HEK293 (cell line): ENCODE measurements around the gene RASSF3.
"Not testable (repeated sequence)": the region's sequence is repeated elsewhere in the genome, so short reads cannot be mapped to it uniquely, and the experiment has no call there.

Source experiments
- CTCF ChIA-PET: fragments of 350-600 bp; formaldehyde crosslinking; extraction: SDS; loops from one replicate; lab custom pipeline; 2021; ENCODE audit warnings: antibody characterized with exemption; lab: Yijun Ruan, JAX
- POLR2A ChIA-PET: fragments of 300-600 bp; formaldehyde crosslinking; extraction: SDS; loops from one replicate; lab custom pipeline; 2020; ENCODE audit warnings: antibody characterized with exemption, inconsistent platforms; lab: Yijun Ruan, JAX
- H3K27ac ChIP-seq: fragments of 200-500 bp; sonication (Bioruptor generic); 2 replicates; pipeline ENCODE4 v1.5.1; 2014; ENCODE audit warnings: low read depth, low read length, control low read depth, inconsistent platforms; ENCODE audit errors: extremely low read depth
- H3K36me3 ChIP-seq, 2 experiments: fragments of 200-500 bp in 1 of 2; sonication (Bioruptor generic) in 1 of 2; 1 replicate in 1 of 2; 2 replicates in 1 of 2; pipeline ENCODE4 v1.5.1; 2014 to 2017; ENCODE audit warnings: inconsistent platforms in 2 of 2, low read length in 2 of 2; ENCODE audit not compliant: control insufficient read depth in 2 of 2, insufficient read depth in 1 of 2
- H3K4me1 ChIP-seq: fragments of 200-500 bp; sonication (Bioruptor generic); 2 replicates; pipeline ENCODE4 v1.5.1; 2014; ENCODE audit warnings: mild to moderate bottlenecking, low read length, inconsistent platforms; ENCODE audit not compliant: control insufficient read depth, insufficient read depth
- H3K4me3 ChIP-seq: 2 replicates; pipeline ENCODE4 v1.5.1; 2011; ENCODE audit warnings: low read depth, mild to moderate bottlenecking, control low read depth, low read length, moderate library complexity
- H3K9me3 ChIP-seq: fragments of 200-500 bp; sonication (Bioruptor generic); 2 replicates; pipeline ENCODE4 v1.5.1; 2014; ENCODE audit warnings: low read depth, low read length, inconsistent platforms; ENCODE audit not compliant: control insufficient read depth, insufficient read depth
- INSM2 ChIP-seq: fragments of 450-650 bp; formaldehyde crosslinking; IDR thresholded peaks from 2 replicates; pipeline ENCODE4 v1.5.1; 2016; ENCODE audit warnings: missing biosample characterization, missing genetic modification characterization
- SP2 ChIP-seq: fragments of 450-650 bp; formaldehyde crosslinking; IDR thresholded peaks from 2 replicates; pipeline ENCODE4 v1.5.1; 2016; ENCODE audit warnings: missing biosample characterization, missing genetic modification characterization
- WT1 ChIP-seq: fragments of 450-650 bp; formaldehyde crosslinking; IDR thresholded peaks from 2 replicates; pipeline ENCODE4 v1.5.1; 2016; ENCODE audit warnings: missing biosample characterization, missing genetic modification characterization
- ZBTB26 ChIP-seq: fragments of 450-650 bp; formaldehyde crosslinking; optimal IDR thresholded peaks from 2 replicates; pipeline ENCODE3; 2016; ENCODE audit warnings: missing biosample characterization, mild to moderate bottlenecking, missing genetic modification characterization
- ZBTB7A ChIP-seq: fragments of 450-650 bp; formaldehyde crosslinking; IDR thresholded peaks from 2 replicates; pipeline ENCODE4 v1.5.1; 2016; ENCODE audit warnings: low read depth, missing biosample characterization, missing genetic modification characterization
- ZEB2 ChIP-seq: fragments of 450-650 bp; formaldehyde crosslinking; IDR thresholded peaks from 2 replicates; pipeline ENCODE4 v1.5.1; 2016; ENCODE audit warnings: missing biosample characterization, missing genetic modification characterization
- ZFHX2 ChIP-seq: fragments of 450-650 bp; formaldehyde crosslinking; conservative IDR thresholded peaks from 2 replicates; pipeline ENCODE4 v1.5.1; 2016; ENCODE audit warnings: missing biosample characterization, missing genetic modification characterization
- ZNF121 ChIP-seq: fragments of 450-650 bp; formaldehyde crosslinking; IDR thresholded peaks from 2 replicates; pipeline ENCODE4 v1.5.1; 2016; ENCODE audit warnings: missing biosample characterization, missing genetic modification characterization
- ZNF138 ChIP-seq: fragments of 450-650 bp; formaldehyde crosslinking; IDR thresholded peaks from 2 replicates; pipeline ENCODE4 v1.5.1; 2016; ENCODE audit warnings: missing biosample characterization, missing genetic modification characterization, borderline replicate concordance
- ZNF140 ChIP-seq: fragments of 450-650 bp; formaldehyde crosslinking; IDR thresholded peaks from 2 replicates; pipeline ENCODE4 v1.5.1; 2016; ENCODE audit warnings: missing biosample characterization, missing genetic modification characterization
- ZNF16 ChIP-seq: fragments of 450-650 bp; formaldehyde crosslinking; IDR thresholded peaks from 2 replicates; pipeline ENCODE4 v1.5.1; 2016; ENCODE audit warnings: low read depth, missing biosample characterization, missing genetic modification characterization
- ZNF239 ChIP-seq: fragments of 450-650 bp; formaldehyde crosslinking; IDR thresholded peaks from 2 replicates; pipeline ENCODE4 v1.5.1; 2016; ENCODE audit warnings: missing biosample characterization, missing genetic modification characterization
- ZNF248 ChIP-seq: fragments of 450-650 bp; formaldehyde crosslinking; IDR thresholded peaks from 2 replicates; pipeline ENCODE4 v1.5.1; 2017; ENCODE audit warnings: missing biosample characterization, missing genetic modification characterization
- ZNF510 ChIP-seq: fragments of 450-650 bp; formaldehyde crosslinking; IDR thresholded peaks from 2 replicates; pipeline ENCODE4 v1.5.1; 2018; ENCODE audit warnings: mild to moderate bottlenecking, missing genetic modification characterization, missing biosample characterization; ENCODE audit not compliant: insufficient replicate concordance
- ZNF513 ChIP-seq: fragments of 450-650 bp; IDR thresholded peaks from 2 replicates; pipeline ENCODE4 v1.5.1; 2018; ENCODE audit warnings: missing biosample characterization, missing genetic modification characterization
- ZNF664 ChIP-seq: fragments of 450-650 bp; formaldehyde crosslinking; IDR thresholded peaks from 2 replicates; pipeline ENCODE4 v1.5.1; 2016; ENCODE audit warnings: missing biosample characterization, missing genetic modification characterization
- ZNF670 ChIP-seq: fragments of 450-650 bp; formaldehyde crosslinking; IDR thresholded peaks from 2 replicates; pipeline ENCODE4 v1.5.1; 2016; ENCODE audit warnings: missing biosample characterization, missing genetic modification characterization, low read depth
- ZNF707 ChIP-seq: fragments of 450-650 bp; formaldehyde crosslinking; IDR thresholded peaks from 2 replicates; pipeline ENCODE4 v1.5.1; 2016; ENCODE audit warnings: missing biosample characterization, missing genetic modification characterization
- TF ChIP-seq, protein P1 (sequence below): fragments of 450-650 bp; formaldehyde crosslinking; IDR thresholded peaks from 2 replicates; pipeline ENCODE4 v1.5.1; 2016; ENCODE audit warnings: missing biosample characterization, missing genetic modification characterization

The RASSF3 gene

GRCh38 chr12:64688219-64688618 is 77.9 kb downstream of the RASSF3 start:
- no peaks in the 10 kb centered on the region for H3K9me3 ChIP-seq
- H3K36me3 ChIP-seq, result peaks cover 6 to 19% of the 10 kb centered on the region in 2 experiments; a peak in 2 of 3 replicates
- no peak overlapping the region for H3K27ac ChIP-seq
- H3K4me1 ChIP-seq, result peaks cover 16% of the 10 kb centered on the region
- ChIA-PET POLR2A (no interaction called here), CTCF (interaction anchor here (1.2 to 17.9 kb wide), 3 partner anchors 10 to 139 kb away, joined by 4 to 219 read pairs (median 6); no protein-coding TSS in a partner anchor)
- H3K4me3 ChIP-seq, result no peak overlapping the region
- no peak for TF ChIP-seq SP2 (tag by site-specific recombination)
- no peak for TF ChIP-seq ZNF239 (tag by site-specific recombination)
- TF ChIP-seq ZNF16 (tag by site-specific recombination), result no peak
- TF ChIP-seq ZBTB7A (tag by site-specific recombination), result no peak
- TF ChIP-seq ZNF121 (tag by site-specific recombination), result no peak
- TF ChIP-seq, protein P1, sequence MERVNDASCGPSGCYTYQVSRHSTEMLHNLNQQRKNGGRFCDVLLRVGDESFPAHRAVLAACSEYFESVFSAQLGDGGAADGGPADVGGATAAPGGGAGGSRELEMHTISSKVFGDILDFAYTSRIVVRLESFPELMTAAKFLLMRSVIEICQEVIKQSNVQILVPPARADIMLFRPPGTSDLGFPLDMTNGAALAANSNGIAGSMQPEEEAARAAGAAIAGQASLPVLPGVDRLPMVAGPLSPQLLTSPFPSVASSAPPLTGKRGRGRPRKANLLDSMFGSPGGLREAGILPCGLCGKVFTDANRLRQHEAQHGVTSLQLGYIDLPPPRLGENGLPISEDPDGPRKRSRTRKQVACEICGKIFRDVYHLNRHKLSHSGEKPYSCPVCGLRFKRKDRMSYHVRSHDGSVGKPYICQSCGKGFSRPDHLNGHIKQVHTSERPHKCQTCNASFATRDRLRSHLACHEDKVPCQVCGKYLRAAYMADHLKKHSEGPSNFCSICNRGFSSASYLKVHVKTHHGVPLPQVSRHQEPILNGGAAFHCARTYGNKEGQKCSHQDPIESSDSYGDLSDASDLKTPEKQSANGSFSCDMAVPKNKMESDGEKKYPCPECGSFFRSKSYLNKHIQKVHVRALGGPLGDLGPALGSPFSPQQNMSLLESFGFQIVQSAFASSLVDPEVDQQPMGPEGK, result no peak
- TF ChIP-seq ZNF513 (tag by site-specific recombination), result no peak
- no peak for TF ChIP-seq ZNF248 (tag by site-specific recombination)
- no peak for TF ChIP-seq ZEB2 (tag by site-specific recombination)
- TF ChIP-seq ZNF670, result no peak
- no peak for TF ChIP-seq ZFHX2
- TF ChIP-seq ZNF140, result no peak
- TF ChIP-seq WT1 (tag by site-specific recombination), result no peak

GRCh38 chr12:64688715-64689114 is 78.4 kb downstream of the RASSF3 start:
- Histone ChIP-seq H3K27ac (no peak overlapping the region), H3K4me1 (peaks cover 12% of the 10 kb centered on the region)
- CTCF ChIA-PET, result interaction anchor here (1.4 to 17.9 kb wide), 3 partner anchors 9 to 139 kb away, joined by 3 to 219 read pairs (median 6); no protein-coding TSS in a partner anchor
- TF ChIP-seq ZNF510 (tag by site-specific recombination) (no peak), ZBTB26 (tag by site-specific recombination) (no peak), ZNF664 (no peak), ZNF707 (tag by site-specific recombination) (no peak), INSM2 (tag by site-specific recombination) (no peak), WT1 (tag by site-specific recombination) (no peak), ZNF138 (tag by site-specific recombination) (no peak)
- TF ChIP-seq, all 188 proteins: peak for 0
- Histone ChIP-seq H3K9me3 (no peaks in the 10 kb centered on the region), H3K4me3 (no peak overlapping the region), H3K36me3 (peaks cover 6 to 19% of the 10 kb centered on the region in 2 experiments; a peak in 2 of 3 replicates)
- POLR2A ChIA-PET, result no interaction called here

DNA sequence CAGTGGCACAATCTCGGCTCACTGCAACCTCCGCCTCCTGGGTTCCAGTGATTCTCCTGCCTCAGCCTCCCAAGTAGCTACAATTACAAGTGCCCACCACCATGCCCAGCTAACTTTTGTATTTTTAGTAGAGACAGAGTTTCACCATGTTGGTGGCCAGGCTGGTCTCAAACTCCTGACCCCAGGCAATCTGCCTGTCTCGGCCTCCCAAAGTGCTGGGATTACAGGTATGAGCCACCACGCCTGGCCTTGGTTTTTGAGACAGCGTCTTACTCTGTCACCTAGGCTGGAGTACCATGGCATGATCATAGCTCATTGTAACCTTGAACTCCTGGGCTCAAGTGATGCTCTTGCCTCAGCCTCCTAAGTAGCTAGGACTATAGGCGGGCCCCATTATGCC is 79.9 kb downstream of the RASSF3 start:
- Histone ChIP-seq H3K4me1 (peaks cover 12% of the 10 kb centered on the region), H3K36me3 (peaks cover 1 to 27% of the 10 kb centered on the region in 2 experiments; a peak in 2 of 3 replicates)
- POLR2A ChIA-PET, H3K27ac ChIP-seq, H3K4me3 ChIP-seq, H3K9me3 ChIP-seq: not testable (repeated sequence)
- CTCF ChIA-PET, result interaction anchor here (0.6 to 17.9 kb wide), 4 partner anchors 21 to 161 kb away, joined by 3 to 219 read pairs (median 4); no protein-coding TSS in a partner anchor
